Stimulated activated CD4-positive, alpha-beta T cell treated with anti-CD3 and anti-CD28 coated beads, Interleukin-1b, Interleukin-23, amount 100 ng/mL, for 1 hour (primary cell): ENCODE results near the gene SULT1C4.
"Not testable (repeated sequence)": the region's sequence is repeated elsewhere in the genome, so short reads cannot be mapped to it uniquely, and the experiment has no call there.

ENCODE experiments used
- DNase-seq, 2 donors: peaks; one replicate each; pipeline ENCODE4 v3.0.0-alpha.2; 2020; ENCODE audit warnings: low read depth in 2 of 2

SULT1C4 gene

GRCh38 chr2:108413711-108414095, 35.9 kb downstream of the SULT1C4 start:
- no peak for DNase-seq

GRCh38 chr2:108414256-108414876, 36.6 kb downstream of the SULT1C4 start:
- DNase-seq, result no peak

DNA sequence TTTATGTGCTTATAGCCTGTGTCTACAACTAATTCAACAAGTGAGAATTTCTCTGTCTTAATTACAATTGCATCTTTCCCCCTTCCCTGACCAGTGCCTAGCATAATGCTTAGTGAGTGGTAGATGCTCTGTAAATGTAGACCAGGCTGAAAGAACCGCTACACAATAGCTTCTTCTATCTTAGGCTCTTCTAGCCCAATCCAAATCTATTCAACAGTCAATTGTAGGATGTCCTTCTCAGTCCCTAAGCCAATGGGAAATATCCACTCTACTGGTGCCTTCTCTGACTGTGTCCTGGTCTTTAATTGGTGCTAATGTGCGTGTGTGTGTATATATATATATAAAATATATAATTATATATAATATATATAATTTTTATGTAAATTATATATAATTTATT, 37.2 kb downstream of the SULT1C4 start:
- no peak for DNase-seq

DNA sequence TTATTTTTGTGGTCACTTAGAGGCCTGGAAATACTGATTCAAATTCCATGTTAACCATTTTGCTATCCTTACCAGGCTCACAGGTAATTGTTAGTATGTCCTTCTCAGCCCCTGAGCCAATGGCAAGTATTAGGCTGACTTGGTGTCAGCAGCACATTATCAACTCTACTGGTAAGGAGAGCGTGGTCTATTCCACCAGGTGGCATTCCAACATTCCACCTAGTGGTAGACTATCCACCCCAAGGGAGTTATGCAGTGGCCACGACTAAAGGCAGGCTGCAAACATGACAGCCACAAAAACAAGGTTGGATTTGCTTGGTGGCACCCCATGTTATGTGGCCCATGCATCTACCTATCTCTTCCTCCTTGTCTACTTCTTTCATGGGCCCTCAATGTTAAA, 39.5 kb downstream of the SULT1C4 start:
- no peak for DNase-seq

GRCh38 chr2:108418416-108418815, 40.7 kb downstream of the SULT1C4 start:
- DNase-seq, result no peak

GRCh38 chr2:108423067-108423466, 45.3 kb downstream of the SULT1C4 start:
- DNase-seq, result no peak

- no peak for DNase-seq
Measured at GRCh38 chr2:108423502-108424251, 45.9 kb downstream of the SULT1C4 start.

DNA sequence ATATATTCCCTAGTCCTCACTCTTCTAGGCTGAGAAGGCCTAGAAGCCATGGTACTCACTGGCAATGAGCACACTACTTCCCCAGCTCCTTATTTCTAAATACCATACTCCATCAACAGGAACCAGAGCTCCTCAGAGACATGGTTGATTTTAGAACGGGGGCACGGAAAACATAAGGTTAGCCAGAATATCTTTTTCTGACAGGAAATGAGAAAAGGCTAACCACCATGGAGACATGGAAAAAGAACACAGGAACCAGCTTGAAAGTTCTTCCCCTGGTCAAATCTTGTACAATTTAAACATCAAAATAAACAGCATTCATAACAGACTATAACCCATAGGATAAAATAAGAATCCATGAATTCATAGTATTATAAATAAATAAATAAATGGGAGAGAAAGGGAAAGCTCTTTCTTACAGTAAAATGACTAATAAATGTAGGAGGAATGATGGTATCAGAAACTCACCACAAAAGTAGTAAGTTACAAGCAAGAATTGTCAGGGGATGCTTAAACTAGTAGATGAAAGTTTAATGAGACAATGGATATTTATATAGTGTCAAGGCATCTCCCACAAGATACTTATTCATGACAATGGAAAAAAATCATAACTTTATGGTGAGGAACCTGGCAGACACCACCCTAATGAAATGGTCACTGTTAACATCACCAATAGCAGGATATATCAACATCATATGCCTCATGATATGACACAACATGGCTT, 50.7 kb downstream of the SULT1C4 start:
- DNase-seq, result no peak

DNA sequence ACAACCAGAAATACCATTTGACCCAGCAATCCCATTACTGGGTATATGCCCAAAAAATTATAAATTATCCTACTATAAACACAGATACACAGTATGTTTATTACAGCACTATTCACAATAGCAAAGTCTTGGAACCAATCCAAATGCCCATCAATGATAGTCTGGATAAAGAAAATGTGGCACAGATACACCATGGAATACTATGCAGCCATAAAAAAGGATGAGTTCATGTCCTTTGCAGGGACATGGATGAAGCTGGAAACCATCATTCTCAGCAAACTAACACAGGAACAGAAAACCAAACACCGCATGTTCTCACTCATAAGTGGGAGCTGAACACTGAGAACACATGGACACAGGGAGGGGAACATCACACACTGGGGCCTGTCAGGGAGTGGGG, 57.8 kb downstream of the SULT1C4 start:
- DNase-seq, result not testable (repeated sequence)

DNA sequence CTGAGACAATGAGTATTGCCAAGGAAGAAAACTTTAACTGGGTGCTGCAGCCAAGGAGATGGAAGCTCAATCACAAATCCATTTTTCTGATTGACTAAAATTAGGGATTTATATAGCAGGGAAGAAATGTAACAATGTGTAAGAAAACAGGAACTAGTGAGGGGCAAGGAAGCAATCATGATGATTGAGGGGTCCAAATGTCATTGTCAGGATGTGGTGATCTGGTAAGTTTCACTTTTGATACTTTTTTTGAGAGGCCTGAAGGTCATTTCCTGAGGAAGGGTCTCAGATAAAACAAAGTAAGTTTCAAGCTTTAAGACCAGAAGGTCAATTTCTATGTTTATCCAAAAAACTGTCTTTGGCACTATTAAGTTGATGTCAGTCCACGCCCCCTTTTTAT, 59.2 kb downstream of the SULT1C4 start:
- no peak for DNase-seq
